Karpas-422 (cell line): ENCODE measurements around the gene KLF3. TPM values are rescaled to one million over a fixed set of nuclear protein-coding genes. Genes with fewer than 3 reads are reported as not detected.
"Not testable (repeated sequence)": the region's sequence is repeated elsewhere in the genome, so short reads cannot be mapped to it uniquely, and the experiment has no call there.

Experiments
- DNase-seq: peaks from one replicate; pipeline ENCODE4 v3.0.0-alpha.2; 2015
- H2AFZ ChIP-seq: fragments of 200-600 bp; sonication (generic); 2 replicates; pipeline ENCODE4 v1.6.1; 2014; ENCODE audit warnings: antibody characterized with exemption, low read length, mixed read lengths
- H3K27ac ChIP-seq: fragments of 200-600 bp; sonication (generic); 2 replicates; pipeline ENCODE4 v1.5.1; 2014; ENCODE audit warnings: mild to moderate bottlenecking, low read length, moderate library complexity
- H3K27me3 ChIP-seq: fragments of 200-600 bp; sonication (generic); 2 replicates; pipeline ENCODE4 v1.6.1; 2014; ENCODE audit warnings: low read length, mixed read lengths
- H3K36me3 ChIP-seq: fragments of 200-600 bp; sonication (generic); 2 replicates; pipeline ENCODE4 v1.6.1; 2014; ENCODE audit warnings: low read length, mixed read lengths; ENCODE audit not compliant: insufficient read depth
- H3K4me1 ChIP-seq: fragments of 200-600 bp; sonication (generic); 2 replicates; pipeline ENCODE4 v1.6.1; 2014; ENCODE audit warnings: mild to moderate bottlenecking, low read length, mixed read lengths
- H3K4me2 ChIP-seq: fragments of 200-600 bp; sonication (generic); 2 replicates; pipeline ENCODE4 v1.6.1; 2014; ENCODE audit warnings: low read length, low read depth, mild to moderate bottlenecking; ENCODE audit not compliant: poor library complexity, severe bottlenecking
- H3K4me3 ChIP-seq: fragments of 200-600 bp; sonication (generic); 2 replicates; pipeline ENCODE4 v1.5.1; 2014; ENCODE audit warnings: mild to moderate bottlenecking, antibody characterized with exemption, low read length, mixed read lengths
- H3K79me2 ChIP-seq: fragments of 200-600 bp; sonication (generic); 2 replicates; pipeline ENCODE4 v1.6.1; 2014; ENCODE audit warnings: mild to moderate bottlenecking, low read length, mixed read lengths
- H3K9ac ChIP-seq: fragments of 200-600 bp; sonication (generic); 2 replicates; pipeline ENCODE4 v1.6.0; 2014; ENCODE audit warnings: low read length
- H3K9me2 ChIP-seq: fragments of 200-600 bp; sonication (generic), shearing (Covaris generic); replicated peaks from 2 replicates; pipeline ENCODE4 v1.6.0; 2014; ENCODE audit warnings: mild to moderate bottlenecking, low read length, moderate library complexity; ENCODE audit not compliant: insufficient read depth
- H3K9me3 ChIP-seq: fragments of 300-700, 200-600 bp; sonication (generic); 2 replicates; pipeline ENCODE4 v1.6.1; 2014; ENCODE audit warnings: low read length, mixed read lengths
- H4K20me1 ChIP-seq: fragments of 200-600 bp; sonication (generic); 2 replicates; pipeline ENCODE4 v1.6.1; 2014; ENCODE audit warnings: mild to moderate bottlenecking, antibody characterized with exemption, low read length, low read depth; ENCODE audit not compliant: insufficient read depth
- total RNA-seq: library from RNA; depleted of rRNA; stranded (reverse); fragments of >200 nt; shearing (Covaris generic); gene quantifications from 2 replicates; pipeline ENCODE4 v1.2.3, GENCODE V29; 2014; ENCODE audit warnings: low replicate concordance

KLF3 gene
- total RNA-seq, 1 experiment from 2014 or later = not detected

- H3K9me3 ChIP-seq = no peaks in the 10 kb centered on the region
- H3K4me2 ChIP-seq = no peak overlapping the region
- H3K36me3 ChIP-seq = no peaks in the 10 kb centered on the region
- DNase-seq = no peak
- H3K27ac ChIP-seq = no peak overlapping the region
- H3K4me3 ChIP-seq = no peak overlapping the region
- H4K20me1 ChIP-seq = no peaks in the 10 kb centered on the region
- no peaks in the 10 kb centered on the region for H3K79me2 ChIP-seq
- no peaks in the 10 kb centered on the region for H3K9me2 ChIP-seq
- no peak overlapping the region for H3K9ac ChIP-seq
- H3K27me3 ChIP-seq = no peaks in the 10 kb centered on the region
- no peaks in the 10 kb centered on the region for H3K4me1 ChIP-seq
- no peak overlapping the region for H2AFZ ChIP-seq
Observed at GRCh38 chr4:38621831-38622230, 42.2 kb upstream of the KLF3 start.

GRCh38 chr4:38622340-38622739 lies 41.7 kb upstream of the KLF3 start:
- not testable (repeated sequence) for H3K36me3 ChIP-seq, H3K4me2 ChIP-seq, H3K4me3 ChIP-seq, H4K20me1 ChIP-seq, H2AFZ ChIP-seq, H3K4me1 ChIP-seq, H3K79me2 ChIP-seq, H3K9ac ChIP-seq, H3K27me3 ChIP-seq, H3K9me2 ChIP-seq, H3K27ac ChIP-seq, H3K9me3 ChIP-seq, DNase-seq

GRCh38 chr4:38623260-38623659 lies 40.7 kb upstream of the KLF3 start:
- no peaks in the 10 kb centered on the region for H4K20me1 ChIP-seq
- no peak for DNase-seq
- H3K27me3 ChIP-seq = no peaks in the 10 kb centered on the region
- H3K36me3 ChIP-seq = no peaks in the 10 kb centered on the region
- no peak overlapping the region for H3K4me3 ChIP-seq
- no peaks in the 10 kb centered on the region for H3K9me3 ChIP-seq
- no peak overlapping the region for H3K9ac ChIP-seq
- H3K4me2 ChIP-seq = no peak overlapping the region
- no peaks in the 10 kb centered on the region for H3K4me1 ChIP-seq
- no peak overlapping the region for H3K27ac ChIP-seq
- no peaks in the 10 kb centered on the region for H3K79me2 ChIP-seq
- H2AFZ ChIP-seq = no peak overlapping the region
- no peaks in the 10 kb centered on the region for H3K9me2 ChIP-seq

- H4K20me1 ChIP-seq = no peaks in the 10 kb centered on the region
- H2AFZ ChIP-seq = no peak overlapping the region
- H3K4me2 ChIP-seq = no peak overlapping the region
- no peaks in the 10 kb centered on the region for H3K79me2 ChIP-seq
- H3K9me3 ChIP-seq = no peaks in the 10 kb centered on the region
- DNase-seq = no peak
- H3K4me1 ChIP-seq = no peaks in the 10 kb centered on the region
- no peak overlapping the region for H3K27ac ChIP-seq
- no peaks in the 10 kb centered on the region for H3K9me2 ChIP-seq
- no peak overlapping the region for H3K9ac ChIP-seq
- no peaks in the 10 kb centered on the region for H3K27me3 ChIP-seq
- no peak overlapping the region for H3K4me3 ChIP-seq
- H3K36me3 ChIP-seq = no peaks in the 10 kb centered on the region
Observed at GRCh38 chr4:38624311-38624710, 39.7 kb upstream of the KLF3 start.

GRCh38 chr4:38625508-38625907 lies 38.5 kb upstream of the KLF3 start:
- no peak for DNase-seq
- H2AFZ ChIP-seq = no peak overlapping the region
- no peaks in the 10 kb centered on the region for H3K4me1 ChIP-seq
- no peaks in the 10 kb centered on the region for H4K20me1 ChIP-seq
- H3K4me3 ChIP-seq = no peak overlapping the region
- no peaks in the 10 kb centered on the region for H3K9me2 ChIP-seq
- no peaks in the 10 kb centered on the region for H3K36me3 ChIP-seq
- no peak overlapping the region for H3K27ac ChIP-seq
- no peaks in the 10 kb centered on the region for H3K9me3 ChIP-seq
- H3K79me2 ChIP-seq = no peaks in the 10 kb centered on the region
- no peaks in the 10 kb centered on the region for H3K27me3 ChIP-seq
- no peak overlapping the region for H3K9ac ChIP-seq
- H3K4me2 ChIP-seq = no peak overlapping the region

GRCh38 chr4:38626901-38627444 lies 37.0 kb upstream of the KLF3 start:
- H3K4me2 ChIP-seq, H3K9ac ChIP-seq, H3K27ac ChIP-seq, H3K27me3 ChIP-seq, H3K79me2 ChIP-seq, H3K4me1 ChIP-seq, H2AFZ ChIP-seq, H3K4me3 ChIP-seq, H3K36me3 ChIP-seq, DNase-seq, H3K9me3 ChIP-seq, H4K20me1 ChIP-seq, H3K9me2 ChIP-seq: not testable (repeated sequence)

GRCh38 chr4:38630519-38630918 lies 33.5 kb upstream of the KLF3 start:
- Histone ChIP-seq H3K4me1 (no peaks in the 10 kb centered on the region), H3K9me2 (no peaks in the 10 kb centered on the region), H3K36me3 (no peaks in the 10 kb centered on the region), H3K4me3 (no peak overlapping the region), H2AFZ (no peak overlapping the region), H3K4me2 (no peak overlapping the region), H3K27me3 (no peaks in the 10 kb centered on the region), H3K9me3 (no peaks in the 10 kb centered on the region), H3K9ac (no peak overlapping the region), H4K20me1 (no peaks in the 10 kb centered on the region), H3K27ac (no peak overlapping the region), H3K79me2 (no peaks in the 10 kb centered on the region)
- no peak for DNase-seq

- Histone ChIP-seq H3K9ac (no peak overlapping the region), H2AFZ (no peak overlapping the region), H3K79me2 (no peaks in the 10 kb centered on the region), H3K4me2 (no peak overlapping the region), H3K4me1 (no peaks in the 10 kb centered on the region), H4K20me1 (no peaks in the 10 kb centered on the region), H3K4me3 (no peak overlapping the region), H3K27me3 (no peaks in the 10 kb centered on the region), H3K27ac (no peak overlapping the region), H3K9me2 (no peaks in the 10 kb centered on the region), H3K9me3 (no peaks in the 10 kb centered on the region), H3K36me3 (no peaks in the 10 kb centered on the region)
- no peak for DNase-seq
Observed at GRCh38 chr4:38634047-38634759, 29.8 kb upstream of the KLF3 start.
